ENCODE measurements around the gene MUC7.

The MUC7 gene

GRCh38 chr4:70511365-70511764, 39.4 kb downstream of the MUC7 start:
- H3K27me3 Mint-ChIP-seq: peaks cover 8% of the 10 kb centered on the region
- H3K4me1 Mint-ChIP-seq (ENCODE audit: low read depth): no peaks in the 10 kb centered on the region
- no peaks in the 10 kb centered on the region for H3K36me3 Mint-ChIP-seq
- no peaks in the 10 kb centered on the region for H3K9me3 Mint-ChIP-seq (ENCODE audit: low read depth)
- no peak overlapping the region for H3K27ac Mint-ChIP-seq
- H3K4me3 Mint-ChIP-seq: no peak overlapping the region

DNA sequence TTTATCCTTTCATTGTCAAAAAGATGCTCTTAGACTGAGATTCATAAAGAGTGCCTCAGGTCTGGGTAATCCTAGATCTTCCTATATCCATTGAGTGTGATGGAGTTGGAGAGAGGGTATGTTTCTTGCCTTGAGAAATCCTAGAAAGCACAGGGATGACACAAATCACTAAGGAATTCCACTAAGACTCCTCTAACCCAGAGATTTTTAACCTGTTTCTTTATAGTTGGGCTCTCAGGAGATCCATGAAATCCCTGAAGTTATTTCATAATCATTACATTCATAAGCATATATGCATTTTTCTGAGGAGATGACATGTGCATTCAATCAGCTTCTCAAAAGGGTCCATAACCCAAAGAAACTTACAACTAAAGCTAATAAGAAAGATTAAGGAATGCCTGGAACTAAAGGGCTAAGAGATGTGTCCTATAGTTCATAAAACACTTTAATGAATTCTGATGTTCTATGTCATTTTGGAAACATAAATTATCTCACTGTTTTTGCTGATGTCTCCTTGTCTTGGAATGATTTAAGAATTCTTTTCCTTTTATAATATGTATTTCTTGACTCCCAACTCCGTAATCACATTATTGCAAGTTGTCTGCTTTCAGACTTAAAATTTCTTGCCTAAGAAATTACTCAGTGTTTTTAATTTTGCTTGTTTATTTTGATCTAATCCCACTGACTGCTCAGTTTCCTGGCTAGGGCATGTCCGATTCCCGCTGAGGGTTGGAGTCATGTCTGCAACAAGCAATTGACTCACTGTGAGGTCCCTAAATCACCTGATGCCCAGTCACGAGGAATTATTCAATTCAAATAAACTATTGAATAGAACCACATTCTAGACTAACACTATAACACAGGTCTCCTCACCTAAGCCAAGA, 43.6 kb downstream of the MUC7 start:
- H3K4me3 Mint-ChIP-seq: no peak overlapping the region
- no peaks in the 10 kb centered on the region for H3K36me3 Mint-ChIP-seq
- no peaks in the 10 kb centered on the region for H3K4me1 Mint-ChIP-seq (ENCODE audit: low read depth)
- H3K27ac Mint-ChIP-seq: no peak overlapping the region
- no peaks in the 10 kb centered on the region for H3K9me3 Mint-ChIP-seq (ENCODE audit: low read depth)
- peaks cover 10% of the 10 kb centered on the region for H3K27me3 Mint-ChIP-seq

GRCh38 chr4:70518269-70518668, 46.3 kb downstream of the MUC7 start, which contains the start of gene AMTN:
TSS of gene AMTN (plus strand) at chr4:70518569. CDS start at chr4:70518778, 209 bp downstream.
- Mint-ChIP-seq H3K9me3 (ENCODE audit: low read depth) (no peaks in the 10 kb centered on the region), H3K4me3 (no peak within 1 kb of the TSS), H3K27me3 (peaks cover 7% of the 10 kb centered on the region), H3K4me1 (ENCODE audit: low read depth) (no peaks in the 10 kb centered on the region), H3K36me3 (no peaks in the 10 kb centered on the region), H3K27ac (no peak within 1 kb of the TSS)

DNA sequence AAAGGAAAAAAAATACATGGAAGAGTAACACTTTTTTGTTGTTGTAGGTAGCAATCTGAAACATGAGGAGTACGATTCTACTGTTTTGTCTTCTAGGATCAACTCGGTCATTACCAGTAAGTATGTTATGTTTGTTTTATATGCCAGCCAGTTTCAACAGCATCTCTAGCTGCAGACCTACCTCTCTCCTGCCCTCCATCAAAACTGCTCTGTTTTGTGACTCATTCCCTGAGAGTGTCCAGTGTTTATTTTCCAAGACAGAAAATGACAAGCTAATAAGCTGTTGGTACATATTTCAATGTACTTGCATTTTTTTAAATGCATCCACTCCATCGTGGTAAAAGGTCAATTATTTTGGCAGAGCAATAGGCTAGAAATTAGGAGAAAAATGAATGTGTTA, 46.7 kb downstream of the MUC7 start:
- Mint-ChIP-seq H3K9me3 (ENCODE audit: low read depth) (no peaks in the 10 kb centered on the region), H3K27me3 (peaks cover 2% of the 10 kb centered on the region), H3K36me3 (no peaks in the 10 kb centered on the region), H3K27ac (no peak overlapping the region), H3K4me3 (no peak overlapping the region), H3K4me1 (ENCODE audit: low read depth) (no peaks in the 10 kb centered on the region)

DNA sequence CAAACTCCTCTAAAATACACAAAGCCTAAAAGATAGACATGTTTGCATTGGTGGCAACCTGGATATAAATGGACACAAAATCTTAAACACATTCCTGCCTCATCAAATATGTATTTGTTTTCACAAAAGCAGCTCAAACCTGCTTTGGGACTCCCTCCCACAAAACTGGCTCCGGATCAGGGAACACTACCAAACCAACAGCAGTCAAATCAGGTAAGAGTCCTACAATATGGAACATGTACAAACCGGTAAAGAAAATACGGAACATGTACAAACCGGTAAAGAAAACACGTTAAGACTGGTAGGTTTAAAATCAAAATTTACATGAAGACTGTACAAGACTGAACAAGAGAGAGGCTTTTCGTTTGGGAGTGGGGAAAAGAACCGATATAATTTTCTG, 50.6 kb downstream of the MUC7 start:
- H3K27ac Mint-ChIP-seq: no peak overlapping the region

GRCh38 chr4:70530997-70531396, 59.0 kb downstream of the MUC7 start:
- no peak overlapping the region for H3K27ac Mint-ChIP-seq
- H3K27me3 Mint-ChIP-seq: peaks cover 9% of the 10 kb centered on the region
- H3K4me1 Mint-ChIP-seq (ENCODE audit: low read depth): no peaks in the 10 kb centered on the region
- no peaks in the 10 kb centered on the region for H3K9me3 Mint-ChIP-seq (ENCODE audit: low read depth)
- no peak overlapping the region for H3K4me3 Mint-ChIP-seq
- H3K36me3 Mint-ChIP-seq: no peaks in the 10 kb centered on the region

More for the DNA sequence above, 50.6 kb downstream of the MUC7 start:
- H3K9me3 Mint-ChIP-seq (ENCODE audit: low read depth): no peaks in the 10 kb centered on the region
- H3K4me3 Mint-ChIP-seq: no peak overlapping the region
- no peaks in the 10 kb centered on the region for H3K27me3 Mint-ChIP-seq
- H3K36me3 Mint-ChIP-seq: no peaks in the 10 kb centered on the region
- H3K4me1 Mint-ChIP-seq (ENCODE audit: low read depth): no peaks in the 10 kb centered on the region

GRCh38 chr4:70531981-70532380, 60.0 kb downstream of the MUC7 start:
- H3K9me3 Mint-ChIP-seq (ENCODE audit: low read depth): no peaks in the 10 kb centered on the region
- peaks cover 9% of the 10 kb centered on the region for H3K27me3 Mint-ChIP-seq
- no peaks in the 10 kb centered on the region for H3K4me1 Mint-ChIP-seq (ENCODE audit: low read depth)
- no peaks in the 10 kb centered on the region for H3K36me3 Mint-ChIP-seq
- H3K4me3 Mint-ChIP-seq: no peak overlapping the region
- H3K27ac Mint-ChIP-seq: no peak overlapping the region

Data from activated naive CD8-positive, alpha-beta T cell (primary cell).